K562 (cell line): Measurements from ENCODE around the gene DPM1. TPM values are rescaled to one million over a fixed set of nuclear protein-coding genes. Genes with fewer than 3 reads are reported as not detected.

ENCODE experiments used
- ARID1B ChIP-seq: fragments of 450-650 bp; IDR thresholded peaks from 2 replicates; pipeline ENCODE4 v1.6.1; 2016; ENCODE audit warnings: antibody characterized with exemption, mild to moderate bottlenecking, inconsistent platforms
- ARID3A ChIP-seq: IDR thresholded peaks from 2 replicates; pipeline ENCODE4 v1.6.1; 2012; ENCODE audit warnings: low read depth, low read length, improper control_type of control experiment, borderline replicate concordance
- BCOR ChIP-seq: fragments of 450-650 bp; IDR thresholded peaks from 2 replicates; pipeline ENCODE4 v1.6.1; 2016
- BDP1 ChIP-seq: IDR thresholded peaks from 3 replicates; pipeline ENCODE4 v1.6.1; 2011; ENCODE audit not compliant: insufficient read length, insufficient read depth
- DMBX1 ChIP-seq: fragments of 250-450 bp; sonication (Bioruptor Pico); IDR thresholded peaks from 2 replicates; pipeline ENCODE4 v1.8.0; 2022; ENCODE audit warnings: inconsistent platforms, mild to moderate bottlenecking, moderate library complexity, borderline replicate concordance
- EHMT2 ChIP-seq: fragments of 450-650 bp; IDR thresholded peaks from 2 replicates; pipeline ENCODE4 v1.6.1; 2018; ENCODE audit warnings: antibody characterized with exemption
- ELK3 ChIP-seq: fragments of 450-650 bp; formaldehyde crosslinking; IDR thresholded peaks from 2 replicates; pipeline ENCODE4 v1.4.0; 2020; ENCODE audit warnings: mild to moderate bottlenecking
- GABPB1 ChIP-seq: sonication (generic); formaldehyde crosslinking; IDR thresholded peaks from 2 replicates; pipeline ENCODE4 v1.8.0; 2022; ENCODE audit warnings: mild to moderate bottlenecking, missing genetic modification reagents
- HNRNPK ChIP-seq: fragments of 200-400 bp; formaldehyde crosslinking; IDR thresholded peaks from one replicate; pipeline ENCODE4 v1.6.1; 2018; ENCODE audit warnings: mild to moderate bottlenecking, low read depth, low read length; ENCODE audit not compliant: poor library complexity, severe bottlenecking
- KHSRP ChIP-seq: fragments of 450-650 bp; IDR thresholded peaks from 2 replicates; pipeline ENCODE4 v1.6.1; 2017
- MAZ ChIP-seq, 2 experiments: fragments of 450-650 bp in 1 of 2; sonication (generic) in 1 of 2; formaldehyde crosslinking; IDR thresholded peaks in 1 of 2; conservative IDR thresholded peaks in 1 of 2; 2 replicates each; pipeline versions ENCODE4 v1.4.0 to v1.5.0; 2020; ENCODE audit warnings: mild to moderate bottlenecking in 1 of 2, missing genetic modification reagents in 1 of 2
- MTA1 ChIP-seq: fragments of 450-650 bp; IDR thresholded peaks from 2 replicates; pipeline ENCODE4 v1.6.1; 2017; ENCODE audit warnings: borderline replicate concordance
- POLR3A ChIP-seq: IDR thresholded peaks from 2 replicates; pipeline ENCODE4 v1.6.1; 2011; ENCODE audit warnings: borderline replicate concordance, mild to moderate bottlenecking, moderate library complexity; ENCODE audit not compliant: insufficient read length, insufficient read depth; ENCODE audit errors: extremely low read depth
- RFX5 ChIP-seq: IDR thresholded peaks from 2 replicates; pipeline ENCODE4 v1.6.1; 2011; ENCODE audit warnings: low read depth, mild to moderate bottlenecking, improper control_type of control experiment, low read length
- SLC30A9 ChIP-seq: fragments of 250-450 bp; sonication (Bioruptor Pico); IDR thresholded peaks from 2 replicates; pipeline ENCODE4 v1.8.0; 2022; ENCODE audit warnings: mild to moderate bottlenecking, moderate library complexity
- SMAD2 ChIP-seq: fragments of 150-350 bp; IDR thresholded peaks from 2 replicates; pipeline ENCODE4 v1.6.1; 2014; ENCODE audit warnings: low read depth, mild to moderate bottlenecking, low read length
- TAF9B ChIP-seq: fragments of 450-650 bp; IDR thresholded peaks from 2 replicates; pipeline ENCODE4 v1.6.1; 2018; ENCODE audit warnings: mild to moderate bottlenecking; ENCODE audit not compliant: partially characterized antibody
- YY1 ChIP-seq, 3 experiments: IDR thresholded peaks; 2 replicates each; pipeline ENCODE4 v1.6.1; 2011; ENCODE audit warnings: low read length in 2 of 3, mild to moderate bottlenecking in 2 of 3, moderate library complexity in 2 of 3, borderline replicate concordance in 1 of 3, control low read depth in 1 of 3, low read depth in 1 of 3; ENCODE audit not compliant: insufficient read depth in 3 of 3, insufficient replicate concordance in 2 of 3, control insufficient read depth in 1 of 3, insufficient read length in 1 of 3; ENCODE audit errors: extremely low read depth in 1 of 3
- ZBTB1 ChIP-seq: sonication (generic); formaldehyde crosslinking; IDR thresholded peaks from 2 replicates; pipeline ENCODE4 v1.8.1; 2023; ENCODE audit warnings: missing genetic modification reagents, low read depth, mild to moderate bottlenecking, borderline replicate concordance
- ZNF12 ChIP-seq: sonication (generic); formaldehyde crosslinking; IDR thresholded peaks from 2 replicates; pipeline ENCODE4 v1.4.0; 2020; ENCODE audit warnings: mild to moderate bottlenecking, missing genetic modification reagents
- ZNF134 ChIP-seq: fragments of 250-450 bp; sonication (Bioruptor Pico); conservative IDR thresholded peaks from 2 replicates; pipeline ENCODE4 v1.4.0; 2020
- ZNF551 ChIP-seq: fragments of 250-450 bp; sonication (Bioruptor Pico); IDR thresholded peaks from 2 replicates; pipeline ENCODE4 v1.5.0; 2021; ENCODE audit warnings: mild to moderate bottlenecking, moderate library complexity
- ZNF584 ChIP-seq: fragments of 200-800 bp; sonication (Bioruptor generic); IDR thresholded peaks from 2 replicates; pipeline ENCODE4 v1.6.1; 2016; ENCODE audit warnings: low read depth, mild to moderate bottlenecking, missing genetic modification characterization, missing compliant biosample characterization
- ZNF696 ChIP-seq: fragments of 250-450 bp; sonication (Bioruptor Pico); conservative IDR thresholded peaks from 2 replicates; pipeline ENCODE4 v1.4.0; 2020; ENCODE audit warnings: mild to moderate bottlenecking, moderate library complexity
- ZNF766 ChIP-seq: fragments of 200-800 bp; sonication (Bioruptor generic); conservative IDR thresholded peaks from 2 replicates; pipeline ENCODE4 v1.6.1; 2016; ENCODE audit warnings: missing genetic modification characterization, missing compliant biosample characterization
- ZNF79 ChIP-seq: fragments of 250-450 bp; sonication (Bioruptor Pico); IDR thresholded peaks from 2 replicates; pipeline ENCODE4 v1.4.0; 2020; ENCODE audit warnings: low read depth, mild to moderate bottlenecking, moderate library complexity
- ZSCAN29 ChIP-seq: fragments of 450-650 bp; IDR thresholded peaks from 2 replicates; pipeline ENCODE4 v1.6.1; 2017
- polyA plus RNA-seq, 8 experiments: library from polyadenylated mRNA; depleted of rRNA in 4 of 8; stranded (reverse) in 5 of 8; unstranded in 3 of 8; fragments of >200 nt; fragmentation: Nextera tagmentation in 2 of 8; fragmentation: Illumina TruSeq in 1 of 8; extraction: Ambion mirVana in 2 of 8; extraction: Trizol in 1 of 8; gene quantifications; 2 replicates each; pipeline versions ENCODE4 v1.2.1 to v1.2.3, GENCODE V29; 2011 to 2014; ENCODE audit warnings: inconsistent platforms in 1 of 8, missing spikeins in 1 of 8
- total RNA-seq, 7 experiments: library from RNA; depleted of rRNA in 6 of 7; stranded (reverse); fragments of >200 nt in 6 of 7; fragmentation: Illumina TruSeq in 2 of 7; extraction: Trizol in 2 of 7; gene quantifications; 2 replicates each; pipeline versions ENCODE4 v1.2.1 to v1.2.3, GENCODE V29; 2011 to 2021; ENCODE audit warnings: low replicate concordance in 1 of 7

The DPM1 gene
- total and polyA plus RNA-seq, 9 of the 15 experiments (the other 6 are each of a cell fraction or from before 2014, with no cell fraction given), result 75.2 to 190 (median 153) TPM

GRCh38 chr20:50931306-50932015 lies 26.9 kb downstream of the DPM1 start, which contains the start of gene ADNP (continued):
- peak; percentile 41; the same call in 1 of the 2 replicates for TF ChIP-seq ARID1B
- TF ChIP-seq BCOR, result peak; percentile 39; the same call in 1 of the 2 replicates
- no peak for TF ChIP-seq EHMT2
- TF ChIP-seq ZSCAN29, result no peak
- no peak for TF ChIP-seq ZNF79 (CRISPR knock-in tag)
- peak; percentile 46; the same call in 1 of the 2 replicates for TF ChIP-seq ZNF766
- TF ChIP-seq GABPB1 (CRISPR knock-in tag), result peak; percentile 91
- no peak for TF ChIP-seq POLR3A
- TF ChIP-seq ZNF551 (CRISPR knock-in tag), result no peak
- peak; percentile 72 for TF ChIP-seq ZNF12 (CRISPR knock-in tag)
- TF ChIP-seq DMBX1, result peak; percentile 85; the same call in 1 of the 2 replicates
- TF ChIP-seq ELK3 (CRISPR knock-in tag), result no peak
- peak; percentile 77 to 92 (median 92) for TF ChIP-seq YY1 (IDR thresholded peaks at IDR 0.05; ENCODE audit: borderline replicate concordance in 1 of 3, control insufficient read depth in 1 of 3, extremely low read depth in 1 of 3, insufficient read depth in 3 of 3, insufficient read length in 1 of 3, insufficient replicate concordance in 2 of 3, low read depth in 1 of 3, low read length in 2 of 3)
- peak; percentile 98 for TF ChIP-seq MAZ (CRISPR knock-in tag; conservative IDR thresholded peaks at IDR 0.05 in 1 of 2, IDR thresholded peaks at IDR 0.05 in 1 of 2)
- peak; percentile 39; the same call in 1 of the 2 replicates for TF ChIP-seq KHSRP
- peak; percentile 71; the same call in 1 of the 2 replicates for TF ChIP-seq ZNF584 (CRISPR knock-in tag)
- TF ChIP-seq ARID3A, result no peak
- TF ChIP-seq SMAD2, result no peak
- peak; percentile 83; the same call in 1 of the 2 replicates for TF ChIP-seq ZBTB1 (CRISPR knock-in tag)
- peak; percentile 83 for TF ChIP-seq TAF9B
- TF ChIP-seq RFX5, result no peak
- TF ChIP-seq ZNF134 (CRISPR knock-in tag), result no peak; the same call in 1 of the 2 replicates
- no peak for TF ChIP-seq BDP1
- no peak for TF ChIP-seq ZNF696 (CRISPR knock-in tag)
- peak; percentile 41; the same call in 1 of the 2 replicates for TF ChIP-seq MTA1
- peak; percentile 96 for TF ChIP-seq HNRNPK
- TF ChIP-seq SLC30A9 (CRISPR knock-in tag), result no peak
